ENCODE results near the gene FHOD3.

DNA sequence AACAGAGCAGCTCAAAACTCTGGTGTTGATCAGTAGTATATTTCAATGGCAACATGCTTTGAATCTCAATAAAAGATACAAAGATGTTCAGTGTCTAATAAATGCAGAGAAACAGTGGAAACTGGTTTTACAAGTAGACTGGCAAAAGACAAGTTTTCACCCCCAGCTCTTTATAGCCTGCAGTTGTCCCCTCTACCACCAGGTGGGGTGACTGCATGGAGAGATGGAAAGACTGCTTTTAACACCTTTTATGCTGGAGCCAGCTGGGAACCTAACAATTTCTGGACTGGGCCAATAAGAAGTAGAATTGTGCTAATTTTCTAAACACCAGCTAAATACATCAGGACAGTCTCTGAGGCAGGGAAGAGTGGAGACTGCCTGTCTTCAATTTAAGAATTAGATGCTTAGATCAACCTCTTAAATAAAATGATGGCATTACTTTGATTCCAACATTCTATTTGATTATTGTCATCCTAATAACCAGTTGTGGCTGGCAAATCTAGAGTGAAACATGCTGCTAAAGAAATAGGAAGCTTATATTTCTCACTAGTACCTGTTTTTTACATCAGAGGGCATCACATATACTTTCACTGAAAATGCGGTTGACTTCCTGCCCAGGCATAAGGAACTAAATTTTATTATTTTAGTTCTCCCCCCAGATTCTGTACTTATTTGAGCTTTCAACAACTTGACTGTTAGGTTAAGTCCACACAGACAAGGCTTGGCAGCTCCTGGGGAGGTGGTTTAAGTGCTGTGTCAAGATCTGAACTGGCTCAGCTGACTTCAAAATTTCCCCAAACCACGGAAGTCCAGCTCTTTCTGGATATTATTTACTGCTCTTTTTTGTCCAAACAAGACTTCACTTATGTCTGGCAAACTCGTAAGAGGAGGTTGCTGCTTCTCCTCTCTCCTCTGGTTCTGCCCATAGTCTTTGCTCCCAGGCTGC is 390.8 kb downstream of the FHOD3 start:
- TF ChIP-seq POLR2A (IDR thresholded peaks at IDR 0.05; ENCODE audit: low read length): no peak
- no peak for TF ChIP-seq GATA1 (IDR thresholded peaks at IDR 0.05; ENCODE audit: low read depth, low read length)
